ENCODE data around the gene INHA. TPM values are rescaled to one million over a fixed set of nuclear protein-coding genes. Genes with fewer than 3 reads are reported as not detected.

Gene INHA
- total and polyA plus RNA-seq, 5 donors, result 16.7 to 47.6 (median 28.7) TPM

DNA sequence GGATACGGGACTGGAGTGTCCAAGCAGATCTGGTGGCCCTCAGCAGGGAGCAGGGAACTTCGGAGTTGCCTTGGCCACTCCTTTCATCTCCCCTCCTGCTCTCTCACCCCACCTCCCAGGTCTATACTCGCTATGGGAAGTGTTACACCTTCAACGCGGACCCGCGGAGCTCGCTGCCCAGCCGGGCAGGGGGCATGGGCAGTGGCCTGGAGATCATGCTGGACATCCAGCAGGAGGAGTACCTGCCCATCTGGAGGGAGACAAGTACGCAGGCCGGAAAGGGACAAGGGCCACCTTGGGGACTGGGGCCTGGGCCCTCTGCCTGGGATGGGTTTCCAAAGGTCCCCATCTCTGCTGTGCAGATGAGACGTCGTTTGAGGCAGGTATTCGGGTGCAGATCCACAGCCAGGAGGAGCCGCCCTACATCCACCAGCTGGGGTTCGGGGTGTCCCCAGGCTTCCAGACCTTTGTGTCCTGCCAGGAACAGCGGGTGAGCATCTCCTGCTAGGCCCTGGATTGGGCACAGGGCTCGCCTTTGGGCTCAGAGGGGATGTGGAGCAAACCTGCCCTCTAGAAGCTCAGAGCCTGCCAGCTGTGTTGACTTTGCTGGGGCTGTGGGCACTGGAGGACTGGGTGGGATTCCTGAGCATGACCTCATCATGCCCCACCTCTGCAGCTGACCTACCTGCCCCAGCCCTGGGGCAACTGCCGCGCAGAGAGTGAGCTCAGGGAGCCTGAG lies 40.3 kb upstream of the INHA start:
- intact Hi-C loops (cut with DNase I), result loop anchor here in 3 of 4 donors (2.0 kb wide), 2 partner anchors 55 to 129 kb away; no protein-coding TSS in a partner anchor
- 78% methylated on average over 20 of the region's 20 CpGs for WGBS
- Histone ChIP-seq H3K27me3 (ENCODE audit: control insufficient read depth, insufficient read depth) (no peaks in the 10 kb centered on the region), H3K4me3 (ENCODE audit: low read length) (no peak overlapping the region), H3K4me1 (ENCODE audit: control insufficient read depth, insufficient read depth, low read length) (no peaks in the 10 kb centered on the region), H3K9me3 (ENCODE audit: control insufficient read depth, low read length) (no peaks in the 10 kb centered on the region), H3K27ac (ENCODE audit: low read length) (no peak overlapping the region)
- DNase-seq, result peak in 1 of 3 donors; percentile 10
- no peak for ATAC-seq

DNA sequence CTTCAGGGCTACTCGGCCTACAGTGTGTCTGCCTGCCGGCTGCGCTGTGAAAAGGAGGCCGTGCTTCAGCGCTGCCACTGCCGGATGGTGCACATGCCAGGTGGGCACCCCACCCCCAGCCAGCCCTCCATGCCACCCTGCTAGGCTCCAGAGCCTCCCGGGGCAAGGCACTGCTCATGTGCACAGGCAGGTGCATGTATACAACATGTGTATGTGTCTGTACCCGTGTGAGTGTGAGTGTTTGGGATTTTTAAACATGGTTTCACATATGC lies 39.8 kb upstream of the INHA start:
- Histone ChIP-seq H3K4me3 (ENCODE audit: low read length) (no peak overlapping the region), H3K27me3 (ENCODE audit: control insufficient read depth, insufficient read depth) (no peaks in the 10 kb centered on the region), H3K4me1 (ENCODE audit: control insufficient read depth, insufficient read depth, low read length) (no peaks in the 10 kb centered on the region), H3K9me3 (ENCODE audit: control insufficient read depth, low read length) (no peaks in the 10 kb centered on the region), H3K27ac (ENCODE audit: low read length) (no peak overlapping the region)
- ATAC-seq, result no peak
- 87% methylated on average over 8 of the region's 8 CpGs for WGBS
- intact Hi-C loops (cut with DNase I), result no loop called here
- peak in 1 of 3 donors; percentile 9 for DNase-seq

DNA sequence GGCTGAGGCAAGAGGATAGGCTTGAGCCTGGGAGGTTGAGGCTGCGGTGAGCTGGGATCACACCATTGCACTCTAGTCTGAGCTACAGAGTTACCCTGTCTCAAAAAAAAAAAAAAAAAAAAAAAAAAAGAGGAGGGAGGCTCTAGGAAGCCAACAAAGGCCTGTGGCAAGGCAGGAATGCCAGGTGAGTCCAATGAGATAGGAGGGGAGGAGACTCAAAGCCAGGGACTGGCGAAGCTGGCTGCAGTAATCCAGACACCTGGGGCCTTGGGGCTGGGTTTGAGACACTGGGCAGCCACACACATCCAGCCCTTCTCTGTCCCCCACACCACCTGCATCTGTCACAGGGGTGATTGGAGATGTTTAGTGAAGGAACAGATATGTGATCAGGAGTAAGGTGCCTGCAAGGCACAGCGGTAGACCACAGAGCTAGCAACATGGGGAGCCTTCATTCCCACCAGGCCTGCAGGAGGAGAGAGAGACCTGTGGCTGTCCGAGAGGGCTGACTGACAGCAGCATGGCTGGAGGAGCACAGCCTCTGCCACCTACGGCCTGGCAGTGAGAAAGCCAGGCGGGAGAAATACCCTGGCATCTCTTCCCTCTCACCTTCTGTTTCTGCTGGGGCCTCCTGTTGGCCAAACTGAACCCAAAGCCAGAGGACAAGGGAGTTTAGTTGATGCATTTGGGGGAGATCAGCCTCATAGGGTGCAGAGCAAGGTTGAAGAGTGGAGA lies 38.0 kb upstream of the INHA start:
- no peaks in the 10 kb centered on the region for H3K4me1 ChIP-seq (ENCODE audit: control insufficient read depth, insufficient read depth, low read length)
- no peaks in the 10 kb centered on the region for H3K9me3 ChIP-seq (ENCODE audit: control insufficient read depth, low read length)
- 90% methylated on average over 6 of the region's 6 CpGs for WGBS
- ATAC-seq (no peak), DNase-seq (no peak)
- intact Hi-C loops (cut with DNase I), result no loop called here
- H3K27ac ChIP-seq (ENCODE audit: low read length), result no peak overlapping the region
- H3K27me3 ChIP-seq (ENCODE audit: control insufficient read depth, insufficient read depth), result no peaks in the 10 kb centered on the region
- no peak overlapping the region for H3K4me3 ChIP-seq (ENCODE audit: low read length)

DNA sequence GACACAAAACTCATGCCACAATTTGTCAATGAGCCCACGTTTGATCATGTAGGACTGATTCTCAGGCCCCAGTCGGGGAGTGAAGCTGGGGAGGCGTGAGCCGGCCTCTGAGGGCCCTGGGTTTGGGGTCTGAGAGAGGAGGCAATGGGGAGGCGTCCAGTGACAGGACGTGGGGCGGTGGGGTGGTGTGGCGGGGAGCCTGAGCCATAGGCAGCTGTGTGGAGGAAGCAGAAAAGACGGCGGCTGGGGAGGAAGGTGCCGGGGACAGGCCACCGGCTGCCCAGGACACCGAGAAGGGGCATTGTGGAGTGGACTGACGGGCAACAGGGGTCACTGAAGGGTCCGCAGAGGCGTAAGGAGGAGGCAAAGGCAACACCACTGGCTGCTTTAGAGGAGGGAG lies 35.7 kb upstream of the INHA start:
- intact Hi-C loops (cut with DNase I), result loop anchor here in 1 of 4 donors (5.0 kb wide), 1 partner anchor 44 kb away; no protein-coding TSS in a partner anchor
- ATAC-seq, result no peak
- H3K27ac ChIP-seq (ENCODE audit: low read length), result no peak overlapping the region
- no peak overlapping the region for H3K4me3 ChIP-seq (ENCODE audit: low read length)
- no peaks in the 10 kb centered on the region for H3K27me3 ChIP-seq (ENCODE audit: control insufficient read depth, insufficient read depth)
- DNase-seq, result no peak
- no peaks in the 10 kb centered on the region for H3K4me1 ChIP-seq (ENCODE audit: control insufficient read depth, insufficient read depth, low read length)
- H3K9me3 ChIP-seq (ENCODE audit: control insufficient read depth, low read length), result no peaks in the 10 kb centered on the region
- WGBS, result 79% methylated on average over 16 of the region's 16 CpGs

DNA sequence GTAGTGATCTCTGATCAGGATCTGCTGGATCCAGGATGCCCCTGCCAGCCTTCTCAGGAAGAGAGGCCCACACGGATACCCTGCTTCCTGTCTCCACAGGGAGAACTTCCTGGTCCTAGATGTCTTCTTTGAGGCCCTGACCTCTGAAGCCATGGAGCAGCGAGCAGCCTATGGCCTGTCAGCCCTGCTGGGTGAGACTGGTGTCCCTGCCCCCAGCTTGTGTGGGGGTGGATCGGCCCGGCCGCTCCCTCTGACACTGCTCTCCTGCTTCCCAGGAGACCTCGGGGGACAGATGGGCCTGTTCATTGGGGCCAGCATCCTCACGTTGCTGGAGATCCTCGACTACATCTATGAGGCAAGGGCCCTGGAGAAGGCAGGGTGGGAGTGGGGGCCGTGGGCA lies 35.1 kb upstream of the INHA start:
- ATAC-seq (no peak), DNase-seq (no peak)
- no peaks in the 10 kb centered on the region for H3K27me3 ChIP-seq (ENCODE audit: control insufficient read depth, insufficient read depth)
- H3K4me1 ChIP-seq (ENCODE audit: control insufficient read depth, insufficient read depth, low read length), result no peaks in the 10 kb centered on the region
- no peak overlapping the region for H3K4me3 ChIP-seq (ENCODE audit: low read length)
- intact Hi-C loops (cut with DNase I), result loop anchor here in 1 of 4 donors (5.0 kb wide), 1 partner anchor 45 kb away; no protein-coding TSS in a partner anchor
- WGBS, result 47% methylated on average over 9 of the region's 9 CpGs
- no peak overlapping the region for H3K27ac ChIP-seq (ENCODE audit: low read length)
- H3K9me3 ChIP-seq (ENCODE audit: control insufficient read depth, low read length), result no peaks in the 10 kb centered on the region

DNA sequence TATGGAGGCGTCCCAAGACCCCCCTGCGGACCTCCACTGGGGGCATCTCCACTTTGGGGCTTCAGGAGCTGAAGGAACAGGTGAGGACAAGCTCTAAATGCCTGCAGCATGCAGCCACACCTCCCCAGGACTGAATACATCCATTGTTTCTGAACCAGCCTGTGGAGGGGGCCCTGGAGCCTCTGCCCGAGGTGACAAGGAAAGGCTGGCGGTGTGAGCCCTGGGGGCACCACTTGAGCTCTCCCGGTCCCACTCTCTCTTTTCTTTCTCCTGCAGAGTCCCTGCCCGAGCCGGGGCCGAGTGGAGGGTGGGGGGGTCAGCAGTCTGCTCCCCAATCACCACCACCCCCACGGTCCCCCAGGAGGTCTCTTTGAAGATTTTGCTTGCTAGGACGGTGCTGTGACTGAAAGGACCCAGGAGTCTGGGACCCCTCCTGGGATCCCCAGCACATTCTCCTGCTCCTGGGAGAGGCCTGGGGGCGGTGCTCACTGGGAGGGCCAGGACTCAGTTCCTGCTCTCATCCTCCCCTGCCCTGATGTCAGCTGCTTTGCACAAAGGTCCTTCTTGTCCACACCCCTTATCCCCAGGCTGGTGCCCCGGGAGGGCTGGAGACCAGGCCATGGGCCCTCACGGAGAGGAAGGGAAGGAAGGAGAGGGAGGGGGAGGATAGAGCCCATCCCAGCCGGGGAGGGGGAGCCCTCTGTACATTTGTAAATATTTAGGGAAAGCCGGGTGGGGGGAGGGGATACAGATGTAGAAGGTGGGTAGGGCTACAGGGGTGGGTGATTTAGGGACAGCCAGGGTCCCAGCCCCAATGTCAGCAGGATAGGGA lies 34.2 kb upstream of the INHA start:
- no peak overlapping the region for H3K4me3 ChIP-seq (ENCODE audit: low read length)

DNA sequence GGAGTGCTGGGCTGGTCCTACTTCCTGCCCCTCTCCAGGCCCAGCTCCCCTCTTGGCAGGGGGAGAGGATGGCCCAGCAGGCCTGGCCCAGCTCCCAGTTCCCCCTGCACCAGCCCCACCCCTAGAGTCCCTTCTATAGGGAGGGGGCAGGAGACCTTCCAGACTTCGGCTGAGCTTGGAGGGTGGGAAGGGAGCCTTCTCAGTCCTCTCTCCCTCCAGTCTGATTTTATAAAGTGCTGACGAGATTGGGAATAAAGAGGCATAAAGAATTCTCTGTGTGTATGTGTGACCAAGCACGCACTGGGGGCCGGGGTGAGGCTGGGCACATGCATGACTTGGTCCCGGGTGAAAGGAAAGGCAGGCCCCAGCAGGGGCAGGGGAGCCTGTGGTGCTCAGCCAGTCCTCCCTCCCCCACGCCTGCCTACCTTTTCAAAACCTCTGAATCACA lies 33.6 kb upstream of the INHA start:
- no peak overlapping the region for H3K4me3 ChIP-seq (ENCODE audit: low read length)
- 40% methylated on average over 6 of the region's 6 CpGs for WGBS
- intact Hi-C loops (cut with DNase I), result loop anchor here in 1 of 4 donors (5.0 kb wide), 1 partner anchor 46 kb away; no protein-coding TSS in a partner anchor
- H3K27me3 ChIP-seq (ENCODE audit: control insufficient read depth, insufficient read depth), result no peaks in the 10 kb centered on the region
- DNase-seq (no peak), ATAC-seq (no peak)
- H3K27ac ChIP-seq (ENCODE audit: low read length), result no peak overlapping the region
- H3K4me1 ChIP-seq (ENCODE audit: control insufficient read depth, insufficient read depth, low read length), result no peaks in the 10 kb centered on the region
- no peaks in the 10 kb centered on the region for H3K9me3 ChIP-seq (ENCODE audit: control insufficient read depth, low read length)

More for the DNA sequence above, 34.2 kb upstream of the INHA start:
- Histone ChIP-seq H3K27ac (ENCODE audit: low read length) (no peak overlapping the region), H3K4me1 (ENCODE audit: control insufficient read depth, insufficient read depth, low read length) (no peaks in the 10 kb centered on the region), H3K27me3 (ENCODE audit: control insufficient read depth, insufficient read depth) (no peaks in the 10 kb centered on the region), H3K9me3 (ENCODE audit: control insufficient read depth, low read length) (no peaks in the 10 kb centered on the region)
- intact Hi-C loops (cut with DNase I), result loop anchor here in 1 of 4 donors (5.0 kb wide), 1 partner anchor 46 kb away; no protein-coding TSS in a partner anchor
- DNase-seq (no peak), ATAC-seq (no peak)
- 42% methylated on average over 13 of the region's 15 CpGs for WGBS

DNA sequence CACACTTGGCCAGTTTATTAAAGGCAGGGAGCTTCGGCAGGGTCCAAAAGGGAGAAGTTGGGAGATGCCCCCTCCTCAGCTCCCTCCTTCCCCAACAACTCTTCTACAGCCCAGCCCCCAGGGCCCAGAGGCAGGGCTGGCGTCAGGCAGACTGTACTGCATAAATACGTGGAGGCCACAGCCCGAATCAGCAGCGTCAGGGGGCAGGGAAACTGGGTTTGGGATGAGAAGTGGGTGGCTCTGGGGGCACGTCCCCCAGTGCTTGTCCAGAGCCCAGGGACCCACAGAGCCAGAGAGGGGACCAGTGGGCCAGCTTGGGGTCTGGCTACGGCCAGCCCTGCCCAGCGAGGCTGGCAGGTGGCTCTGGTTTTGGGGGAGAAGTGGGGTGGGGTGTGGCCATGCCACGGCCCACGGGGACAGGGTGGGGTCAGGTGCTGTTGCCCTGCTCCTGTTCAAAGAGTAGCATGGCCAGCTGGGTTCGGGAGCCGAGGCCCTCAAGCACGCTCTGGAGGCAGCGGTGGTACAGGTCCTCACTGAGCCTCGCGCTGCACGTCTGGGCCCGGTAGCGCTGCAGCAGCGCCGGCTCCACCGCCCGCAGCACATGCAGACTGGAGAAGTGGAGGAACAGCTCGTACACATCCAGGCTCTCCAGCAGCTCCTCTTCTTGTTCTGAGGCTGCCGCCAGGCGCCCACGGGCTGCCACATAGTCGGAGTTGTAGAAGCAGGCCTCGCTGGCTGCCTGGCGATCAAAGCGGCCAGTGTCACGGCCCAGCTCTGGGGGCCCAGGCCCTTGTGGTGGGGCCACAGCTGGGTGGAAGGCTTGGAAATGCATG lies 32.9 kb upstream of the INHA start:
- intact Hi-C loops (cut with DNase I), result loop anchor here in 1 of 4 donors (5.0 kb wide), 1 partner anchor 47 kb away; no protein-coding TSS in a partner anchor
- H3K27me3 ChIP-seq (ENCODE audit: control insufficient read depth, insufficient read depth), result no peaks in the 10 kb centered on the region
- ATAC-seq, result no peak
- WGBS, result 89% methylated on average over 32 of the region's 32 CpGs
- H3K9me3 ChIP-seq (ENCODE audit: control insufficient read depth, low read length), result no peaks in the 10 kb centered on the region
- H3K4me3 ChIP-seq (ENCODE audit: low read length), result no peak overlapping the region
- DNase-seq, result peak in 1 of 3 donors; percentile 50
- no peak overlapping the region for H3K27ac ChIP-seq (ENCODE audit: low read length)
- H3K4me1 ChIP-seq (ENCODE audit: control insufficient read depth, insufficient read depth, low read length), result no peaks in the 10 kb centered on the region

DNA sequence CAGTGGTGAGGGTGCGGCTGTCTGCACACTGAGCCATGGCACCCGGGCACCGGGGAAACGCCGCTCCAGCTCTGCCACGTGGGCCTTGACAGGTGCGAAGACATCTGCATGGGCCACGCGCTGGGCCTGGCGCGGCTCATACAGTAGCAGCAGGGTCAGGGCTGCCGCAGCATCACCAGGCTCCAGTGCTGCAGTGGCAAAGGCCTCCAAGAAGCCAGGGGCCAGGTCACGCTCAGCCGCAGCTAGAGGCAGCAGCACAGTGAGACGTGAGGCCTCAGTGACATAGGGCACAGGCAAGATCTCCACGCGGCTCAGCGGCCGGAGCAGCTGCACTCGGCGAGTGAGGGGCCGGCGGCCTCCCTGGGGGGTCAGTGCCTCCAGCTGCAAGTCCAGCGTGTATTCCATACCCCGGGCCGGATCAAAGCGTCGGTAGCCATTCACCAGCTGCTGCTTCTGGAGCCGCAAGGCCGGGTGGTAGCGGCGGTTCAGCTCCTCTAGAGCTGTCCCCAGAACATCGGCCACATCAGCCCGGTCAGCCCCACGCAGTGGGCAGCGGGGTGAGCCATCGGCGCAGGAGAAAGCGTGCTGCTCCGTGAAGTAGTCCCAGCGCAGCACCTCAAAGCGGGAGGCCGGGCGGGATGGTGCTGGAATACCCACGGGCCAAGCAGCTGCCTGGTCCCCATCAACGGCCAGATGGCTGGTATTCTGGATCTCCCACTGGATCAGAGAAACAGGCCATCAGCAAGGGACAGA lies 32.0 kb upstream of the INHA start:
- ATAC-seq (no peak), DNase-seq (peak in 1 of 3 donors; percentile 60)
- intact Hi-C loops (cut with DNase I), result loop anchor here (5.0 to 10.0 kb wide), 4 partner anchors 48 to 155 kb away; no protein-coding TSS in a partner anchor
- no peaks in the 10 kb centered on the region for H3K9me3 ChIP-seq (ENCODE audit: control insufficient read depth, low read length)
- H3K27me3 ChIP-seq (ENCODE audit: control insufficient read depth, insufficient read depth), result no peaks in the 10 kb centered on the region
- no peaks in the 10 kb centered on the region for H3K4me1 ChIP-seq (ENCODE audit: control insufficient read depth, insufficient read depth, low read length)
- no peak overlapping the region for H3K27ac ChIP-seq (ENCODE audit: low read length)
- no peak overlapping the region for H3K4me3 ChIP-seq (ENCODE audit: low read length)
- 93% methylated on average over 46 of the region's 46 CpGs for WGBS
